ENCODE results near the gene ZNF346. TPM values are rescaled to one million over a fixed set of nuclear protein-coding genes. Genes with fewer than 3 reads are reported as not detected.

Gene ZNF346
- total RNA-seq, 2 experiments from 2014 or later: 36.6 to 42.4 TPM

DNA sequence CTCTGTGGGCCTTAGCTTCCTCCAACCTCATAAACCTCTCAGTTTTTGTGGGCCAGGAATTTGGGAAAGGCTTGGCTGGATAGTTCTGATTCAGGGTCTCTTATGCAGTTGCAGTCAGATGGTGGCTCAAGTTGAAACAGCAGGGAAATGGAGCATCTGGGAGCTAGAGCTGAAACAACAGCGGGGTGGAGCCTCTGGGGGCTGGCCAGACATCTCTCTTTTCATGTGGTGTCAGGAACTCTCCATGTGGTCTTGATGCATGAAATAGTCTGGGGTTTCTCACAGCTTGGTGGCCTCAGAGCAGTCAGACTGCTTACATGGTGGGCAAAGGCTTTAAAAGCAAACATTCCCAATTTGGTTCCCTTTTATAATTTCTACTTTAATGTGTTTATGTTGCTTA lies 13.5 kb downstream of the ZNF346 start:
- POLR2A ChIA-PET: interaction anchor here (0.6 to 1.5 kb wide), 3 partner anchors 9 to 20 kb away, joined by 3 to 5 read pairs (median 4); partner anchors contain the start of gene ZNF346

DNA sequence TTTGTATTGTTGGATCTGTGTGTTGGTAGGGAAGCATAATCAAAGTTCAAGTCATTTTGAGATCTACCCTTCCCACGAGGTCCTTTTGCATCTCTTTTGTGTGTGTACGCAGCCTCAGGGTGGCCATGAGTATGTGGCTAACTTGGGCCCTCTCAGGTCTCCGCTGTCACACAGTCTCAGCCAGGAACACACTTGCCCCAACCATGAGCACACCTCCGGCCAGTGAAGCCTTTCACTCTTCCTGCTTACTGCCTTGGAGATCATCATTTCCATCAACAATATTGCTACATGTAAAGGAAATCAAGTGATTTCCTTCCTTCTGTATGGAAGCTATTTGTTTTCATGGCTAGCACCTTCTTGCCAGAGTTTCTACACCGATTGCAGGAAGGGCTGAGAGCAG lies 13.9 kb downstream of the ZNF346 start:
- Histone ChIP-seq H3K9me3 (ENCODE audit: low read length) (no peaks in the 10 kb centered on the region; the same call in 1 of the 2 replicates), H3K36me3 (ENCODE audit: insufficient read depth, low read length) (peaks cover 79% of the 10 kb centered on the region), H3K79me2 (ENCODE audit: insufficient read depth, low read depth, low read length) (peaks cover 26% of the 10 kb centered on the region; the same call in 1 of the 2 replicates), H3K27ac (ENCODE audit: low read depth, low read length, poor library complexity, severe bottlenecking) (no peak overlapping the region), H3K4me2 (ENCODE audit: low read length) (no peak overlapping the region), H2AFZ (ENCODE audit: low read length) (no peak overlapping the region), H3K9me2 (ENCODE audit: insufficient read depth, low read length) (no peaks in the 10 kb centered on the region), H3K4me3 (ENCODE audit: low read depth, low read length, poor library complexity, severe bottlenecking) (no peak overlapping the region), H4K20me1 (ENCODE audit: insufficient read depth, low read length) (no peaks in the 10 kb centered on the region; the same call in 1 of the 2 replicates), H3K4me1 (ENCODE audit: insufficient read depth, low read length, poor library complexity, severe bottlenecking) (no peaks in the 10 kb centered on the region)
- DNase-seq (ENCODE audit: low spot score): no peak
- no TSS peak for BruUV-seq (replicated peaks)
- POLR2A ChIA-PET: interaction anchor here (1.2 to 1.5 kb wide), 2 partner anchors 8 to 14 kb away, joined by 4 to 5 read pairs; partner anchors contain the start of gene ZNF346
- CTCF ChIA-PET (ENCODE audit: unreplicated experiment): no interaction called here
- intact Hi-C loops (cut with micrococcal nuclease; ENCODE audit: unreplicated experiment): no loop called here
- TF ChIP-seq CTCF (conservative IDR thresholded peaks at IDR 0.05; ENCODE audit: low read length) (no peak), EZH2phosphoT487 (IDR thresholded peaks at IDR 0.05; ENCODE audit: borderline replicate concordance, low read depth, low read length) (no peak)

More for the DNA sequence above, 13.5 kb downstream of the ZNF346 start:
- H3K9me2 ChIP-seq (ENCODE audit: insufficient read depth, low read length): no peaks in the 10 kb centered on the region
- H4K20me1 ChIP-seq (ENCODE audit: insufficient read depth, low read length): no peaks in the 10 kb centered on the region; the same call in 1 of the 2 replicates
- no peaks in the 10 kb centered on the region for H3K4me1 ChIP-seq (ENCODE audit: insufficient read depth, low read length, poor library complexity, severe bottlenecking)
- no peak overlapping the region for H3K4me3 ChIP-seq (ENCODE audit: low read depth, low read length, poor library complexity, severe bottlenecking)
- peaks cover 31% of the 10 kb centered on the region; the same call in 1 of the 2 replicates for H3K79me2 ChIP-seq (ENCODE audit: insufficient read depth, low read depth, low read length)
- H2AFZ ChIP-seq (ENCODE audit: low read length): no peak overlapping the region
- H3K9me3 ChIP-seq (ENCODE audit: low read length): no peaks in the 10 kb centered on the region; the same call in 1 of the 2 replicates
- no peak overlapping the region for H3K27ac ChIP-seq (ENCODE audit: low read depth, low read length, poor library complexity, severe bottlenecking)
- TF ChIP-seq CTCF (conservative IDR thresholded peaks at IDR 0.05; ENCODE audit: low read length): no peak
- TF ChIP-seq EZH2phosphoT487 (IDR thresholded peaks at IDR 0.05; ENCODE audit: borderline replicate concordance, low read depth, low read length): no peak
- no TSS peak for BruUV-seq (replicated peaks)
- CTCF ChIA-PET (ENCODE audit: unreplicated experiment): no interaction called here
- DNase-seq (ENCODE audit: low spot score): no peak
- no peak overlapping the region for H3K4me2 ChIP-seq (ENCODE audit: low read length)
- intact Hi-C loops (cut with micrococcal nuclease; ENCODE audit: unreplicated experiment): no loop called here
- peaks cover 79% of the 10 kb centered on the region for H3K36me3 ChIP-seq (ENCODE audit: insufficient read depth, low read length)

- intact Hi-C loops (cut with micrococcal nuclease; ENCODE audit: unreplicated experiment): no loop called here
- DNase-seq (ENCODE audit: low spot score): no peak
- ChIA-PET CTCF (ENCODE audit: unreplicated experiment) (no interaction called here), POLR2A (interaction anchor here (0.6 kb wide), 1 partner anchor 1508 kb away, joined by 4 read pairs; no protein-coding TSS in a partner anchor)
- H3K27ac ChIP-seq (ENCODE audit: low read depth, low read length, poor library complexity, severe bottlenecking): no peak overlapping the region
- no peak overlapping the region for H3K4me2 ChIP-seq (ENCODE audit: low read length)
- no peaks in the 10 kb centered on the region for H3K9me2 ChIP-seq (ENCODE audit: insufficient read depth, low read length)
- peaks cover 79% of the 10 kb centered on the region for H3K36me3 ChIP-seq (ENCODE audit: insufficient read depth, low read length)
- BruUV-seq (replicated peaks): no TSS peak
- H2AFZ ChIP-seq (ENCODE audit: low read length): no peak overlapping the region
- H3K4me1 ChIP-seq (ENCODE audit: insufficient read depth, low read length, poor library complexity, severe bottlenecking): no peaks in the 10 kb centered on the region
- H3K9me3 ChIP-seq (ENCODE audit: low read length): no peaks in the 10 kb centered on the region
- H4K20me1 ChIP-seq (ENCODE audit: insufficient read depth, low read length): no peaks in the 10 kb centered on the region; the same call in 1 of the 2 replicates
- peaks cover 22% of the 10 kb centered on the region; the same call in 1 of the 2 replicates for H3K79me2 ChIP-seq (ENCODE audit: insufficient read depth, low read depth, low read length)
- no peak for TF ChIP-seq EZH2phosphoT487 (IDR thresholded peaks at IDR 0.05; ENCODE audit: borderline replicate concordance, low read depth, low read length)
- H3K4me3 ChIP-seq (ENCODE audit: low read depth, low read length, poor library complexity, severe bottlenecking): no peak overlapping the region
Observed at GRCh38 chr5:177036921-177037320, 14.4 kb downstream of the ZNF346 start.
